ENCODE data around the gene MT1G.

The MT1G gene

GRCh38 chr16:56617212-56618085 lies 50.4 kb downstream of the MT1G start:
- FAIRE-seq, result no peak
- no peak for DNase-seq (ENCODE audit: insufficient read length)

More at GRCh38 chr16:56617212-56618085, 50.4 kb downstream of the MT1G start:
- TF ChIP-seq POLR2AphosphoS5 (IDR thresholded peaks at IDR 0.05; ENCODE audit: low read depth, low read length) (no peak), TAF1 (IDR thresholded peaks at IDR 0.05; ENCODE audit: borderline replicate concordance, low read depth, low read length) (no peak), POLR2A (IDR thresholded peaks at IDR 0.05; ENCODE audit: low read depth, low read length) (no peak)
